Loucy (cell line): ENCODE measurements around the gene EGF.
A peak's percentile ranks its signal among the peaks of the same experiment; 100 is the strongest.

Source experiments
- H2AFZ ChIP-seq: fragments of 200-600 bp; sonication (generic); 2 replicates; pipeline ENCODE4 v1.6.0; 2016; ENCODE audit warnings: antibody characterized with exemption, mild to moderate bottlenecking, low read length, moderate library complexity
- H3F3A ChIP-seq: fragments of 200-600 bp; 2 replicates; pipeline ENCODE4 v1.6.0; 2016; ENCODE audit warnings: antibody characterized with exemption, low read depth, mild to moderate bottlenecking
- H3K27me3 ChIP-seq: fragments of 200-600 bp; sonication (generic); 2 replicates; pipeline ENCODE4 v1.6.1; 2014; ENCODE audit warnings: low read length, mild to moderate bottlenecking; ENCODE audit not compliant: insufficient read depth, poor library complexity, severe bottlenecking
- H3K36me3 ChIP-seq: fragments of 200-600 bp; sonication (generic); 2 replicates; pipeline ENCODE4 v1.6.1; 2016; ENCODE audit warnings: low read length; ENCODE audit not compliant: insufficient read depth
- H3K4me1 ChIP-seq: fragments of 200-600 bp; sonication (generic); 2 replicates; pipeline ENCODE4 v1.5.1; 2014; ENCODE audit warnings: low read length, mild to moderate bottlenecking; ENCODE audit not compliant: insufficient read depth, poor library complexity, severe bottlenecking
- H3K4me2 ChIP-seq: fragments of 200-600 bp; sonication (generic); 2 replicates; pipeline ENCODE4 v1.6.0; 2014; ENCODE audit warnings: antibody characterized with exemption, low read length, low read depth, mild to moderate bottlenecking; ENCODE audit not compliant: poor library complexity, severe bottlenecking
- H3K4me3 ChIP-seq: fragments of 200-600 bp; sonication (generic); 2 replicates; pipeline ENCODE4 v1.5.1; 2014; ENCODE audit warnings: low read length, mild to moderate bottlenecking, mixed read lengths; ENCODE audit not compliant: poor library complexity, severe bottlenecking
- H3K79me2 ChIP-seq: fragments of 200-600 bp; sonication (generic); 2 replicates; pipeline ENCODE4 v1.6.1; 2014; ENCODE audit warnings: low read length; ENCODE audit not compliant: insufficient read depth
- H3K9ac ChIP-seq: fragments of 200-600 bp; sonication (generic); 2 replicates; pipeline ENCODE4 v1.6.0; 2014; ENCODE audit warnings: mild to moderate bottlenecking, low read depth, low read length, moderate library complexity; ENCODE audit not compliant: poor library complexity, severe bottlenecking
- H3K9me2 ChIP-seq: fragments of 200-600 bp; sonication (generic); replicated peaks from 2 replicates; pipeline ENCODE4 v1.6.1; 2016; ENCODE audit warnings: low read depth, low read length, mixed read lengths
- H3K9me3 ChIP-seq: fragments of 200-600 bp; sonication (generic); 2 replicates; pipeline ENCODE4 v1.6.1; 2014; ENCODE audit warnings: mild to moderate bottlenecking, antibody characterized with exemption, low read length, low read depth; ENCODE audit not compliant: insufficient read depth
- H4K20me1 ChIP-seq: fragments of 200-600 bp; sonication (generic); 2 replicates; pipeline ENCODE4 v1.6.0; 2014; ENCODE audit warnings: antibody characterized with exemption, low read length, mild to moderate bottlenecking; ENCODE audit not compliant: insufficient read depth, poor library complexity, severe bottlenecking
- EZH2phosphoT487 ChIP-seq: fragments of 200-600 bp; IDR thresholded peaks from 2 replicates; pipeline ENCODE4 v1.6.1; 2018; ENCODE audit warnings: antibody characterized with exemption, mild to moderate bottlenecking, moderate library complexity, borderline replicate concordance
- TF ChIP-seq, protein P1 (sequence below): fragments of 200-600 bp; sonication (generic); conservative IDR thresholded peaks from 2 replicates; pipeline ENCODE4 v1.5.1; 2014; ENCODE audit warnings: mild to moderate bottlenecking, antibody characterized with exemption, low read length

The EGF gene

DNA sequence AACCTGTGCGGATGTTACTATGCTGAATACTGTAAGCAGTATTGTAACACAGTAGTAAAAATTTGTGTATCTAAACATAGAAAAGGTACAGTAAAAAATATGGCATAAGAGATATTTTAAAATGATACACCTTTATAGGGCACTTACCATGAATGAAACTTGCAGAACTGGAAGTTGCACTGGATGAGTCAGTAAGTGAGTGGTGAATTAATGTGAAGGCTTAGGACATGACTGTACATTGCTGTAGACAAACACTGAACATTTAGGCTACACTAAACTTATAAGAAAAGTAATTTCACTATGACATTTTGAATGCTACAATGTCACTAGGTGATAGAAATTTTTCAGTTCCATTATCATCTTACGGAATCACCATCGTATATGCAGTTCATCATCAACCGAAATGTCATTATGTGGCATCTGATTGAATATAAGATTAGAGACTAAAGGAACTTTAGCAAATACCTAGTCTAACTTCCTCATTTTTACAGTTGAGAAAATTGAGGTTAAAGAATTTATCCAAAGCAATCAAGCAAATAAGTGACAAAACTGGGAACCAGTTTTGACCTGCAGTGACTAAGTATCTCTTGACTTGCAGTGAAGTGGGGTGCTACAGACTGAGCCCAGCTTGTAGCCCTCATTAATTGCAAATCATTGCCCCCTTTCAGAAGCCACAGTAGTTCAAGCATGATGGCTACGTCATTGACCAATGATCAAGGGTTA, 55.3 kb downstream of the EGF start:
- H3K9ac ChIP-seq = no peak overlapping the region
- peaks cover 43% of the 10 kb centered on the region for H3K4me1 ChIP-seq
- no peaks in the 10 kb centered on the region for H3K36me3 ChIP-seq
- H3K79me2 ChIP-seq = no peaks in the 10 kb centered on the region
- H3K9me2 ChIP-seq = no peaks in the 10 kb centered on the region
- no peaks in the 10 kb centered on the region for H4K20me1 ChIP-seq
- no peaks in the 10 kb centered on the region for H3K9me3 ChIP-seq
- H3K27me3 ChIP-seq = no peaks in the 10 kb centered on the region
- no peak overlapping the region for H3K4me2 ChIP-seq
- TF ChIP-seq EZH2phosphoT487 = no peak
- TF ChIP-seq, protein P1, sequence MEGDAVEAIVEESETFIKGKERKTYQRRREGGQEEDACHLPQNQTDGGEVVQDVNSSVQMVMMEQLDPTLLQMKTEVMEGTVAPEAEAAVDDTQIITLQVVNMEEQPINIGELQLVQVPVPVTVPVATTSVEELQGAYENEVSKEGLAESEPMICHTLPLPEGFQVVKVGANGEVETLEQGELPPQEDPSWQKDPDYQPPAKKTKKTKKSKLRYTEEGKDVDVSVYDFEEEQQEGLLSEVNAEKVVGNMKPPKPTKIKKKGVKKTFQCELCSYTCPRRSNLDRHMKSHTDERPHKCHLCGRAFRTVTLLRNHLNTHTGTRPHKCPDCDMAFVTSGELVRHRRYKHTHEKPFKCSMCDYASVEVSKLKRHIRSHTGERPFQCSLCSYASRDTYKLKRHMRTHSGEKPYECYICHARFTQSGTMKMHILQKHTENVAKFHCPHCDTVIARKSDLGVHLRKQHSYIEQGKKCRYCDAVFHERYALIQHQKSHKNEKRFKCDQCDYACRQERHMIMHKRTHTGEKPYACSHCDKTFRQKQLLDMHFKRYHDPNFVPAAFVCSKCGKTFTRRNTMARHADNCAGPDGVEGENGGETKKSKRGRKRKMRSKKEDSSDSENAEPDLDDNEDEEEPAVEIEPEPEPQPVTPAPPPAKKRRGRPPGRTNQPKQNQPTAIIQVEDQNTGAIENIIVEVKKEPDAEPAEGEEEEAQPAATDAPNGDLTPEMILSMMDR = no peak
- no peak overlapping the region for H3K4me3 ChIP-seq
- no peak overlapping the region for H2AFZ ChIP-seq
- H3F3A ChIP-seq = no peaks in the 10 kb centered on the region

DNA sequence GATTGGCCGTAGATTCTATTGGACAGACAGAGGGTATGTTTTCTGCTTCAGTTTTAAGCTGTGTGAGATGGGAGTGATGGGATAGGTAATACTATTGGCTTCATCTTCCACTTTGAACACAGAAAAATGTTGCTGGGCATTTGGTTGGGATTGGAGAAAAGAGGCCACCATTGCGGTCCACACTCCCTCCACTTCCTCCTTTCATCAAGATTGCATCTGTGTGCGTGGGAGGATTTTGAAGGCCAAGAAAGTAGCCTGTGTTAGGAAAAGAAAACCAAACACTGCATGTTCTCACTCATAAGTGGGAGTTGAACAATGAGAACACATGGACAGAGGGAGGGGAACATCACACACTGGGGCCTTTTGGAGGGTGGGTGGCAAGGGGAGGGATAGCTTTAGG, 56.4 kb downstream of the EGF start:
- Histone ChIP-seq H3K9me3 (no peaks in the 10 kb centered on the region), H2AFZ (0 out of 2 replicates have a peak overlapping the region, but pooled peaks have one; percentile 46), H3K79me2 (no peaks in the 10 kb centered on the region), H3K36me3 (no peaks in the 10 kb centered on the region), H3K9ac (no peak overlapping the region), H3F3A (no peaks in the 10 kb centered on the region), H3K27me3 (no peaks in the 10 kb centered on the region), H3K4me1 (peaks cover 45% of the 10 kb centered on the region), H3K9me2 (no peaks in the 10 kb centered on the region), H3K4me3 (no peak overlapping the region), H4K20me1 (no peaks in the 10 kb centered on the region), H3K4me2 (no peak overlapping the region)
- no peak for TF ChIP-seq EZH2phosphoT487
- TF ChIP-seq, protein P1 = no peak

DNA sequence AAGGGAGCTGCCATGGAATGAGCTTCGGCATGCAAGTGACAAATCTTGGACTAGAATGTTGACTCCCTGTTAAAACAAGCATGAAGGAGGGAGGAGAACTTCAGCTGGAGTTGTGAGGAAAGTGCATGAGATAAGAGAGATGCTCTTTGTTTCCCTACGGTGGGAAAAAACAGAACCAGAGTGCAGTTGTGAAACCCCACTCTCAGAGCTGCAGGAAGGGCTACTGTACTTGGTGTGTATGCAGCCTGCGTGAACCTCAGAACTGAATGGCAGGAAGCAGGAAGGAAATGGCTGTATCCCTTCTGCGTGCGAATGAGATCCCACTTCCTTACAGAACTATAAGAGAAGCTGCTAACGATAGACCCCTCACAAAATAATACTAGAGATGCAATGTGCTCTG, 57.2 kb downstream of the EGF start:
- Histone ChIP-seq H3K4me2 (peak overlapping the region; percentile 76), H3F3A (no peaks in the 10 kb centered on the region), H3K4me3 (peak overlapping the region; percentile 62), H3K36me3 (no peaks in the 10 kb centered on the region), H4K20me1 (no peaks in the 10 kb centered on the region), H3K9ac (peak overlapping the region; percentile 46), H3K9me2 (no peaks in the 10 kb centered on the region), H3K4me1 (peaks cover 45% of the 10 kb centered on the region), H3K79me2 (no peaks in the 10 kb centered on the region), H3K27me3 (no peaks in the 10 kb centered on the region), H2AFZ (peak overlapping the region; percentile 84), H3K9me3 (no peaks in the 10 kb centered on the region)
- TF ChIP-seq, protein P1 = no peak
- TF ChIP-seq EZH2phosphoT487 = no peak
